HG03442 (cell line): Measurements from ENCODE around the gene MYL10.

ENCODE experiments used
- ATAC-seq: cut with Tn5 transposase; IDR thresholded peaks from one replicate; pipeline ENCODE4 v1.9.1; 2021; ENCODE audit warnings: mild to moderate bottlenecking, moderate library complexity; ENCODE audit not compliant: unreplicated experiment

MYL10 gene

DNA sequence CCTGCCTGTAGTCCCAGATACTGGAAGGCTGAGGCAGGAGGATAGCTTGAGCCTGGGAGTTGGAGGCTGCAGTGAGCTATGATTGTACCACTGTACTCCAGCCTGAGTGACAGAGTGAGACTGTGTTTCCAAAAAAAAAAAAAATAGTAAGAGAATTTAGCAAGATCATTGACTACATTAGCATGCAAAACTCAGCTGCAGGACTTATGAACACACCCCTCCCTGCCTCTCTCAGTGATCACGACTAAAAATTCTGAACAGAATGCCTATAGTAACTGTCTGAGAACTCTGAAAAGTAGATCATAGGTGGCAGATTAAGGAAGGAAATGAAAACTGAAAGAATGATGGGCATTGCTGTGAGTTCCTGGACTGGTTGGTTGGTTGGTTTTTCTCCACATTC, 50.5 kb downstream of the MYL10 start:
- ATAC-seq = no peak

DNA sequence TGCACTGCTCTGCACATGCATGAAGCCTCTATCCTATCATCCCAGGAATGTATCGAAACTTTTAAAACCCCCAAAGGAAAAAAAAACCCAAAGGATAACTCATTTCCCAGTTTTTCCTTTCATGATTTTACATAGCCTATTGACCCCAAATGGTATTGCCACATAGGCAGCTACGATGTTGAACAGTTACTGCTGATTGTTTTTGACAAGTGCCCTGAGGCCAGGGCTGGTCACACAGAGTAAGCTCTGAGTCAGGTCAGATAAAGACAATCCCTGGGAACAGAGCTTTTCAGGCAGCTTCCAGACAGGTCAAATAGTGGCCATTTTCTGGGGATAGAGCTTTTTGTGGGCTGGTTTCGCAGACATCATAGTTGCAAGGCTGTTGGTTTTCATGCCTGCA, 52.1 kb downstream of the MYL10 start:
- ATAC-seq = no peak

DNA sequence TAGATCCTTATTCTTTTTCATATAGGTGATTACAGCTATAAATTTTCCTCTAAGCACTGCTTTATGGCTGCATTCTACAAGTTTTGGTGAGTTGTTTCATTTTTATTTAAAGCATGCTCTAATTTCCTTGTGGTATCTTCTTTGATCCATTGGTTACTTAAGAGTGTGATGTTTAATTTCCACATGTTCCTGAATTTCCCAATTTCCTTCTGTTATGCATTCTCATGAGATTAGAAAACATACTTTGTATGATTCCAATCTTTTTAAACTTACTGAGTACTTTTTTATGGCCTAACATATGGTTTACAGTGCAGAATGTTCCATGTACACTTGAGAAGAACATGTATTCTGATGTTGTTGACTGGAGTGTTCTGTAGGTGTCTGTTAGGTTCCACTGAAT, 53.4 kb downstream of the MYL10 start:
- no peak for ATAC-seq

DNA sequence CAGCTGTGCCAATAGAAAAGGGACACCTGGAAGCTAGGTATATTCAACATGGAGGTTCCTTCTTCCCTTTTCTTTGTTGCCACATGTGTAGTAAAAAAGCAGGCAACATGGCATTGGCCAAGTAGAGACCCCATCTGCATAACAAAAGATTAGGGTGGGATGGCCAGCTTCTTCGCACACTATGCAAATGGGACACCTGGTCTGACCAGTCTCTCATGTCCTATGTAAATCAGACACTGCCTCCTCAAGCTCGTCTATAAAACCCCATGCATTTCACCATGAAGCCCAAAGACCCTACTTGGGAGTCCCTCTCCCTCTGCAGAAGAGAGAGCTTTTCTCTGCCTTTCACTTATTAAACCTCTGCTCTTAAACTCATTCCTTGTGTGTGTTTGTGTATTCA, 53.9 kb downstream of the MYL10 start:
- no peak for ATAC-seq

DNA sequence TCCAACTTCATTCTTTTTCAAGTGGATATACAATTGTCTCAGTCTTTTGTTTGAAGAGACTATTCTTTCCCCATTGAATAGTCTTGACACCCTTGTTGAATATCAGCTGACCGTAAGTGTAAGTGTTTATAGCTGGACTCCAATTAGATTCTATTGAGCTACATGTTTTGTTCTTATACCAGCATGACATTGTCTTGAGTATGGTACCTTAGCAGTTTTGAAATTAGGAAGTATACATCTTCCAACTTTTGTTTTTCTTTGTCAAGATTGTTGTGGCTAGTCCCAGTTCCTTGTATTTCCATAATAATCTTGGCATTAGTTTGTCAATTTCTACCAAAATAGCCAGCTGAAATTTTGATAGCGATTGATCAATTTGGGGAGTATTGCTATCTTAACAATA, 56.9 kb downstream of the MYL10 start:
- ATAC-seq = no peak

DNA sequence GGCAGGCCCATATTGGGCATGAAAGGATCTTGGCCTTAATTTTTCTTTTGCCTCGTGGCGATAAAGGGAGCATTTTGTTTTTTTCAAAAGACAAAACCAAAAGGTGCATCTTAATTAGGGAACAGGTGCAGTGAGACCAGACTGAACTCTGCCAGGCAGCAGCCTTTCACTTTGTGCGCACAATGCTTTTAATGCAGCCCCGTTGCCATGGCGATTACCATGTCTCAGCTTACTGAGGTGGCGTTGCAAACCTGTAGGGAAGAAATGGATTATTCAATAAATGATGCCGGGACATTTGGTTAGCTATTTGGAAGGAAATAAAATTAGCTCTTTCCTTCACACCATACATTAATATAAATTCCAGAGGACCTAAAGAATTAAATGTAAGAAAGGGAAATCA, 61.9 kb downstream of the MYL10 start:
- ATAC-seq = no peak

DNA sequence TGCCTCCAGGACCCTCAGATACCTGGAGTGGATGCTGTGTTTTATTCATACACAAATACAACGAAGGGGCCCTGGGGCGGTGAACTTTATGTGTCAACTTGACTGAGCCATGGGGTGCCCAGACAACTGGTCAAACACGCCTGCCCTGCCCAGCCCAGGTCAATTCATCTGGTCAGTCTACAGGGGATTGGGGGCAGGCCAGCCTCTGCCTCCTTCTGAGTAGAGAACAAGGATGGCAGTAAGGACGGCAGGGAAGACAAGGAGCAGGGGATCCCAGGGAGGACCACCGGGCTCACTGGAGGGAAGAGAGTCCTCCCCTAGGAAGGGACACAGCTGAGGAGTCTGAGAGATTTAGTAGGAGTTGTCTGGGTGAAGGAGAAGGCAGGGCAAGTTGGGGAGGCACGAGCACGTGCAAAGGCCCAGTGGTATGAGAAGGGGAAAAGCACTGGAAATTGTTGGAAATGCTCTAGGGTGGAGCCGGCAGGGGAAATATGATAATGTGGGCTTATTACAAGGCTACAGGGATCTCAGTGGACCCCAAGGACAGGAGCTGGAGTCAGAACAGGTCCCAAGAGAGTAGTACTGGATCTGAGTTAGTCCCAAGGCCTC, 63.4 kb downstream of the MYL10 start:
- no peak for ATAC-seq

DNA sequence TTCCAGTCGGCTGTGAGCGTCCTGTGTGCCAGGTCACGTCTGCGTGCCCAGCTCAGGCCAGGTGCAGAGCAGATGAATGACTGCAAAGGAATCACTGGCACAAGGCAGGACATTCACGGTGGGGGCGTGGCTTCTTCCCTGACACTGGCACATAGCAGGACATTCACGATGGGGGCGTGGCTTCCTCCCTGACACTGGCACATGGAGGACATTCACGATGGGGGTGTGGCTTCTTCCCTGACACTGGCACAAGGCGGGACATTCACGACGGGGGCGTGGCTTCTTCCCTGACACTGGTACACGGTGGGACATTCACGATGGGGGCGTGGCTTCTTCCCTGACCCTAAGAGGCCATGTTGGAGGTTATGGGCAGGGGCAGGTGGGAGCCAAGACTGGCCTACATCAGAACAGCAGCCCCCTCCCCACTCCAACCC, 64.3 kb downstream of the MYL10 start:
- ATAC-seq = no peak

DNA sequence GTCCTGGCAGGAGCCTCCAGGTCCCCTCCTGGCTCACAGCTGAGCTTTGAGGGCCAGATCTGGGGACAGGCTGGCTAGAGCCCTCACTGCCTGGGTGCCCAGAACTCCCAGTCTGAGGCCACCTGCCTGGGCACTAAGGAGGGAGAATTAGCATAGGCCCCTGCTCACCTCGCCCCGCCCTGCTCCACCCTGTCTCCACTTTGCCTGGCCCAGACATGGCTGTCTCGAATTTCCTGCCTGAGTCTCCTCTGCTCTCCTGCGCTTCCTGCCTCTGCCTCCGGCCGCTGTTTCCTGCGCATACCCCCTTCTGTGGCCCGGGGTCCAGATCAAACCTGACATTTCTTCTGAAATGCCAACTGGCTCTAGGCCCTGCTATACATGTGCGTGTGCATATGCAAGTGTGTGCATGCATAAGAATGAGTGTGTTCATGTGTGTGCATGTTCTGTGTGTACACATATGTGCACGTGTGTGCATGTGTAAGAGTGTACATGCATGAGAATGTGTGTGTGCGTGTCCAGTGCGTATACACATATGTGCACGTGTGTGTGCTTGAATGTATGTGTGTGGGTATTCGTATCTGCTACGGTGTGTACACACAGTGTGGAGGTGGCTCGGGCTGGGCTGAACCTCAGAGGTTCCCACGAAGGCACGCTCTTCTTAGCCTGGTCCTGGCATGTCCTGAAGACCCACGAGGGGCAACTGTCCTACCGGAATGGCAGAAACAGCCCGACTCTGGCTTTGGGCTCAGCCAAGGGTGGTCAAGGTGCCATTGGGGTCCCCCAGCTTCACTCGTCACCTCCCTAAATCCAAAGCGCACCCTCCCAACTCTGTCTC, 64.9 kb downstream of the MYL10 start:
- no peak for ATAC-seq
